AG08395 (cell line): Measurements from ENCODE around the gene PRLHR.
"Not testable (repeated sequence)": the region's sequence is repeated elsewhere in the genome, so short reads cannot be mapped to it uniquely, and the experiment has no call there.

ENCODE experiments used
- DNase-seq: peaks from one replicate; pipeline ENCODE4 v3.0.0; 2012; ENCODE audit warnings: mixed read lengths, low spot score

PRLHR gene

GRCh38 chr10:118595598-118596425, at the start of gene PRLHR:
PRLHR (minus strand) TSS chr10:118595648; CDS start chr10:118595244, 404 bp downstream.
- peak; percentile 53 for DNase-seq

GRCh38 chr10:118642228-118642627, 46.8 kb upstream of the PRLHR start:
- no peak for DNase-seq

DNA sequence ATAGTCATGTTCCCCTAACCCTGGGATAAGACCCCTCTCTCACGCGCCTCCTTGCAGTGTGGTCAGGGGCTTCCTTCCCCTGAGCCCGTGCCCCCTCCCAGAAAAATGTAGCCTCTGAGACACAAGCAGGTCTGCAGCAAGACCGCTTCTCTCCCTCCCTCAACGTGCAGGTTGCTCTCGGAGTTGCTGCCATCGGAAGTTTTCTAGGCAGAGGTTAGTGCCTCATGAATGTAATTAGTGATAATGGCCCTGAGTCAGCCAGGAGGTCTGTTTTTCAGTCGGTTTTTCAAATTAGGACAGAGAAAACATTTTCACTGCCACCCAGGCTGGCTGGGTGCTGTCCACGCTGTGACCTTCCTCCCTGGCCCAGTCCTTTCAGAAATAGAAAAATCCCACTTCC, 43.2 kb upstream of the PRLHR start:
- DNase-seq: no peak

- no peak for DNase-seq
These were observed 40.4 kb upstream of the PRLHR start for GRCh38 chr10:118635674-118636402.

- no peak for DNase-seq
These were observed 38.3 kb upstream of the PRLHR start for GRCh38 chr10:118633786-118634185.

DNA sequence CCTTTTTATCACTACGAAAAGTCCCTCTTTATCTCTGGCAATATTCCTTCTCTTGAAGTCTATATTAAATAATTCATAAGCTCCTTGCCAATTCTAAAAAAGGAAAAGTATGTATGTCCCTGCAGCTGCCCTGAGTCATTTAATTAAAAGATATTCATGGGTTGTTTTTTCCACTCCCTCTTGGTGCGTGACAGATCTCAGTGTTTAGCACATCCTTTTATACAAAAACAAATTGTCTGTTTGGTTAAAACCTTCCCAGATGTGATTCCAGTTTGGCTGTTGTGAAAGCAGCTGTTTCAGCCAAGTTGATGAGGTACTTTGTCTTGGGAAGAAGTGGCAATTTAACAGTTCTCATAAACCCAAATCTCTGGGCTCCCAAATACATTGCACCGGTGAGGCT, 33.8 kb upstream of the PRLHR start:
- peak; percentile 42 for DNase-seq

DNA sequence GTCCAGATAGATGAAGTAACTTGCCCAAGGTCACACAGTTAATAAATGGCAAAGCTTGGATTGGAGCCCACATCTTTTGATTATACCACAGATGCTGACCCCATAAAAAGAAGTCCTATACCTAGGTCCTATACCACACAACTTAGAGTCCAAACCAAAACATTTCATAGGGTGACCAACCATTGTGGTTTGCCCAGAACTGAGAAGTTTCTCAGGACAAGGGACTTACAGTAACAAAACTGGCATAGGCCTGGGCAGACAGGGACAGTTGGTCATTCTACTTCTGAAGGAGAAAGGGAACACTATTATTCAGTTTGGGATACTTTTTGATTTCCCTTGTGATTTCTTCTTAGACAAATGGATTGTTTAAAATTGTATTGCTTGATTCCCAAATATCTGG, 32.9 kb upstream of the PRLHR start:
- no peak for DNase-seq

DNA sequence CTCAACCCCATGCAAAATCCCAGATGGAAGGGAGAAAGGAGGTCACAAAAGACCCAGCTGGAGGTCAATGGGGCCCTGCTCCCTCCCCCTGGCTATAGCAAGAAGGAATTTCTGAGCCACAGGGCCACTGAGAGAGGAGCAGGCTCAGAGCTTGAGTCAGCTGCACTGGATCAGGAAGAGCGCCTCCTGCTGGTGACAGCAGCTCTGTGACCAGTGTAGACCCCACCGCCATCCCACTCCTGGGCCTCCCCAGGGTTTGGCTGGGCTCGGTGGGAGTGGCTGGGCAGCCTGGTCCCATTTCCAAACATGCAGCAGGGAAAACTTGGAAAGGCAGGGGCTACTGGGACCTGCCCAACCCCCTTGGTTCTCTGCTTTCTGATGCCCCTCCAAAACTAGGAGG, 31.5 kb upstream of the PRLHR start:
- DNase-seq: no peak

DNA sequence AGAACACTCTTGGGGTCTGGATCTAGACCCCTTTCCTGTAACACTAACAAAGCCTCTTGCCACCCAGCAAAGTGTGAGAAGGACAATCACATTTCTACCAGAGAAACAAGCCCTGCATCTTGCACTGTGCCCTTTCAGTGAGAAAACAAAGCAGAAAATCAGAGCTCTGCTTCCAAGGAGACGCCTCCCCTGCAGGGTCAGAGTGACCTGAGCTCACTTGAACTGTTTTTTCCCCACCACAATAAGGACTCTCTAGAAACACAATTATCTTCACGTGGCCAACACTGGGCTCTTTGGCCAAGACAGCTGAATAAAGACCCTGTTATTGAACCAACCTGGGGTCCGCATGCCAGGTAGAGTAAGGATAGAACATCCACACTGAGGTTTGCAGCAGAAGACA, 30.1 kb upstream of the PRLHR start:
- DNase-seq: no peak

DNA sequence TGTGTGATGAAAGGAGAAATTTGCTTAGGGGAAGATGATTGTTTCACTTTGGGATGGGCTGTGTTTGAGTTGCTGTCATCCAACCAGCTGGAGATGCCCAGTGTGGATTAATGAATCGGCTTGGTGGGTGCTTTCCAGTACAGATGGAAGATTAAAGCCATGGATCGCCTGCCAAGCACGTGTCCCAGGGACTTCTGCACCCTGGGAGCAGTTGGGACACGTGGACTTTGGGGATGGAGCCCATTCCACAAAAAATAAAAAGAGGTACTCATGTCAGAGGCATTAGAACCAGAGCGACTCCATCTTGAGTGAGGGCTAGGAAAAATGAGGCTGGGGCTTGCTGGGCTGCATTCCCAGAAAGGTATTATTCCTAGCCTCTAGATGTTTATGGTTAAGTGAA, 29.3 kb upstream of the PRLHR start:
- no peak for DNase-seq

DNA sequence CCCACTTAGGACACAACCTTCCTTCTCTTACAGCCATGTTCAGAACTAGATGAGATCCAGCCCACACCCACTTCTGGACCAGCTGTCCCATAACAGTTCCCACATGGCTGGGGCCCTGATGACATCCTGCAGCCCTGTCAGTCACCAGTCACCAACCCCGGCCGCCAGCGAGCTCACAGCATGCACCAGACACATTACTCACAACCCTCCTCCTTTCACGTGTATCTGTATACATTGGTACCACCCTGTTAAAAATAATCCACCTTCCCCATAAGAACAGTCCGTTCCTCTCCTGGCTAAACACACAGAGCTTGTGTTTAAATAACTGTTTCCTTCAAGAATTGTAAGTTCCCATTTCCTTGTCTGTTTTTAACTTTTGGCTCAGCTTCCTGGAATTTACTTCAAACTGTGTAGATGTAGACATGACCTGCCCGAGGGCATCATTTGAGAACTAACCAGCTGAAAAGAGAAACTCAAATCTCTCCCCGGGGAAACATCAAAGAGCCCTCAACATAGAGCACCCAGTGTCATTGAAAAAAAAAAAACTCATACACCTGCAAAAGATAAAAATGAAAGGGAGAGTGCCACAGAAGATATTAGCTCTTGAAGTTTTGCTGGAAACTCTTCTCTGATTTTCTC, 26.0 kb upstream of the PRLHR start:
- DNase-seq: no peak

DNA sequence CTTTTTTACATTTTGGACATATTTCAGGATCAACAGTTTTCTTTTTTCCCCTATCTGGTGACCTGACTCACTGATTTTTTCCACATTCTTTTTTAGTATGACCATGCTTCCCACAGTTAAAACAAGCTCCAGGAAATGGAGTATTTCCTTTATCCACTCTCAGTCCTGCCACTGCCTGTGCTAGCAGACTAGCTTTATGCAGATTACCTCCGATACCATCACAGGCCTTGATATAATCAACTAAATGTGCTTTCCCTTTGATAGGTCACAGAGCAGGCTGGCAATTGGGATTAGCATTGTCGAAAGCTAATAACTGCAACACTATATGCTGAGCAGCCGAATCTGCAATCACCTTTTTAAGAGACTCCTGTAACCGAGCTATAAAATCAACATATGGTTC, 18.4 kb upstream of the PRLHR start:
- not testable (repeated sequence) for DNase-seq

DNA sequence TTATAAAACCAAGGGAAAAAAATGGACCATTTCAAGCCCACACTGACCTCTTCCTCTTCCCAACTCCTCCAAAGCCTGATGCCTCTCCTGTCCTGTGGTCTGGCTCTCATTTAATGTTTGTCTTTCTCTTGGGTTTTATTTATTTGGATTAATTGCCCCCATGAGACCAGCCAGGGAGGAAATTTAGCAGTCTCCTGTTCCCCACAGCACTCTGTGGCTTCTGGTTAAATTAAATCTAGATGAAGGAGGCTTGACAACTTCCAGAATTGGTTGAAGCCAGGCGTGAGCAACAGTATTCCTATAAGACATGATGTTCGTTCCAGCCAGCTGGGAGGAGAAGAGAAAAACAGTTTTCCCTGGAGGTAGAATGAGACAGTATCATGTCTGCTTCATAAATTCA, 15.1 kb upstream of the PRLHR start:
- DNase-seq: no peak

- no peak for DNase-seq
These were observed 12.4 kb upstream of the PRLHR start for GRCh38 chr10:118607768-118608354.

- DNase-seq: no peak
These were observed 10.2 kb upstream of the PRLHR start for GRCh38 chr10:118605694-118606093.

GRCh38 chr10:118596426-118597124, 1.1 kb upstream of the PRLHR start:
- DNase-seq: no peak

DNA sequence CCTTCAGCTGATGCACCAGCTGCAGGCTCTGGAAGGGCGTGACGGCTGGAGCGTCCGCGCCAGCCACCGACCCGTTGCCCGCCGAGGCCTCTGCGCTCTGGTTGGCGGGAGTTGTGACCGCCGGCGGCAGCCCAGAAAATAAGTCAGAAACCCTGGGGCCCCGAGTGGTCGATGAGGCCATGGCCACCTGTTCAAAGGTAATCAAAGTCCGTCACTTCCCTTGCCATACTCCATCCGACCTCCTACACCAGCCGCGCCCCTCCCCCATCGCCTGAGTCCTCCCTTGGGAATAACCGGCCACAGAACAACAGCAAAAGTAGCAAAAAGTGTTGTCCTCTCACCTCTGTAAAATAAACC, 406 bp downstream of the PRLHR start:
- DNase-seq: no peak

- DNase-seq: peak; percentile 32
These were observed 920 bp downstream of the PRLHR start for GRCh38 chr10:118594392-118595063.

- DNase-seq: no peak
These were observed 2.6 kb downstream of the PRLHR start for GRCh38 chr10:118592675-118593330.

- DNase-seq: no peak
These were observed 5.1 kb downstream of the PRLHR start for GRCh38 chr10:118590334-118590733.
